HG02798 (cell line): ENCODE results near the gene UBASH3A.
"Not testable (repeated sequence)": the region's sequence is repeated elsewhere in the genome, so short reads cannot be mapped to it uniquely, and the experiment has no call there.

Experiments
- ATAC-seq: cut with Tn5 transposase; IDR thresholded peaks from one replicate; pipeline ENCODE4 v1.9.1; 2021; ENCODE audit warnings: mild to moderate bottlenecking; ENCODE audit not compliant: unreplicated experiment, poor library complexity

Gene UBASH3A

DNA sequence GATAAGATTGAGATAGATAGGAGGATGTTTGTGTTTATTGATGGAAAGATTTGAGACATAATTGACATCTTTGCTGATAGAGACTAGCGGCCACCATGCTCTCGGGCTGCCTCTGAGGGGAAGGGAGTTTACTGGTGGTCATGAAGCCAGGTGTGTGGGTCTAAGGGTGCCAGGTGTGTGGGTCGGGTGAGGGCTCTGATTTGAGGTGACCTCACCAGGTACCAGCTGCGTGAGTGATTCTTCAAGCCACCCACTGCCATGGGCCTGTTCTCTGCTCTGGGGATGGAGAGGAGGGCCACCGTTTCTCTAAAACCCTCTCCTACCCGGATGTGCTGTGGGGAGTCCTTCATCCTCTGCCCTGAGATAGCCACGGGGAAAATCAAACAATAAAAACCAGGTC, 3.2 kb downstream of the UBASH3A start:
- ATAC-seq, result no peak

DNA sequence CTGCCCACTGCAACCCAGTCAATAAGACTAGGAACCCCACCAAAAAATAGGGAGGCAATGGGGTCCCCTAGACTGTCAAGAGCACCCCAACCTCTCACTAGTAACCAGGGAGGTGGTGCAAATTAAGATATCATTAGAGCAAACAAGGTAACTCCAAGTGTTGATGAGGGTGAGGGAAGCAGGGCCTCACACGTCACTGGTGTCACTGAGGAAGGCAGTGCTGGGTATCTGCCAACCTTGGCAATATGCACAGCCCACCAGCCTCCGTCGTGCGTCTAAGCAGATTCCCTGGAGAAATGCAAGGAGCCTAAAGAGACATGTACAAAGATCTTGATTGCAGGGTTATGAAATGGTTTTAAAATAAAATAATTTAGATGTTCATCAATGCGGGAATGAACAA, 3.8 kb downstream of the UBASH3A start:
- ATAC-seq, result no peak

DNA sequence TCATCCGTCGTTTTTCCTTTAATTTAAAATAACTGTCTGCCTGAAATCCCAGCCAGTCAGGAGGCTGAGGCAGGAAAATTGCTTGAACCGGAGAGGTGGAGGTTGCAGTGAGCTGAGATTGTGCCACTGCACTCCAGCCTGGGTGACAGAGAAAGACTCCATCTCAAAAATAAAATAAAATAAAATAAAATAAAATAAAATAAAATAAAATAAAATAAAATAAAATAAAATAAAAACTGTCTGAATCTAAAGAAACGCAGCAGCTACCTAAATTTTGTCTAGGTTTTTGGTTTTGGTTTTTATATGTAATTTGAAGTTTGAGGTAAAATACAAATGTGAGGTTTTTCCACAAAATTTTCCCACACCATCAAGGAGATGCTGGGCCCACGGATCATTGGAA, 5.0 kb downstream of the UBASH3A start:
- not testable (repeated sequence) for ATAC-seq

DNA sequence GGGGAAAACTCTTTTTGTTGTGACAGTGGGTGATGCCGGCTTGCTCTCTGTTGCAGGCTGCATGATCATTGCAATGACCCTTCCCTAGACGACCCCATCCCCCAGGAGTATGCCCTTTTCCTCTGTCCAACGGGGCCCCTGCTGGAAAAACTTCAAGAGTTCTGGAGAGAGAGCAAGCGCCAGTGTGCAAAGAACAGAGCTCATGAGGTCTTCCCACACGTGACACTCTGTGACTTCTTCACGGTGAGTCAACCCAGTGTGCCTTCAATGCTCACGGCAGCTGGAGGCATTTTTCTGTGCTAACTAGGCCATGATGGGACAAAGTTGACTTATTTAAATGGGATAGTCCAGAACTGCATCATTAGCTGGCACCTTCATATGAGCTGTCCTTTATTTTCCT, 5.7 kb downstream of the UBASH3A start:
- ATAC-seq, result no peak

DNA sequence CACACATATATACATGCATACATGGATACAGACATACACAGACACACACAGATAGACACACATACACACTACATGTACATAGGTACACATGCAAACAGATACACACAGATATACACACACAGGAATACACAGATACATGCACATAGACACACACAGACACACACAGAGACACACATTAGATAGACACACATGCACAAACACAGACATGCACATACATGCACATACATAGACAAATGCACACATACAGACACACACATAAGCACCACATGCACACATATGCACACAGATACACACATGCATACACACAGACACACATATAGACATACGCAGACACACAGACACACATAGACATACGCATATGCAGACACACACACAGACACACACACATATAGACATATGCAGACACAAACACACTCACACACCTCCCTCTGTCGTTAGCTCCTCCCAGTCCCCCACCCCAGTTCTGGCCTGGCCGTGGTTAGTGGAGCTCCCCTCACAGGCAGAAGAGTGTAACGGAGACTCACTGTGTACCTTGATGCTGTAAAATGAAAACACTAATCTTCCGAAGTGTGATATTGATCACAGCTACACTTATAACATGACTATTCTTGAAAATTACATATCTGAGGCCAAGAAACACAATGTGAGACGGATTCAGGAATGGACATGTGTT, 7.6 kb downstream of the UBASH3A start:
- ATAC-seq, result no peak

DNA sequence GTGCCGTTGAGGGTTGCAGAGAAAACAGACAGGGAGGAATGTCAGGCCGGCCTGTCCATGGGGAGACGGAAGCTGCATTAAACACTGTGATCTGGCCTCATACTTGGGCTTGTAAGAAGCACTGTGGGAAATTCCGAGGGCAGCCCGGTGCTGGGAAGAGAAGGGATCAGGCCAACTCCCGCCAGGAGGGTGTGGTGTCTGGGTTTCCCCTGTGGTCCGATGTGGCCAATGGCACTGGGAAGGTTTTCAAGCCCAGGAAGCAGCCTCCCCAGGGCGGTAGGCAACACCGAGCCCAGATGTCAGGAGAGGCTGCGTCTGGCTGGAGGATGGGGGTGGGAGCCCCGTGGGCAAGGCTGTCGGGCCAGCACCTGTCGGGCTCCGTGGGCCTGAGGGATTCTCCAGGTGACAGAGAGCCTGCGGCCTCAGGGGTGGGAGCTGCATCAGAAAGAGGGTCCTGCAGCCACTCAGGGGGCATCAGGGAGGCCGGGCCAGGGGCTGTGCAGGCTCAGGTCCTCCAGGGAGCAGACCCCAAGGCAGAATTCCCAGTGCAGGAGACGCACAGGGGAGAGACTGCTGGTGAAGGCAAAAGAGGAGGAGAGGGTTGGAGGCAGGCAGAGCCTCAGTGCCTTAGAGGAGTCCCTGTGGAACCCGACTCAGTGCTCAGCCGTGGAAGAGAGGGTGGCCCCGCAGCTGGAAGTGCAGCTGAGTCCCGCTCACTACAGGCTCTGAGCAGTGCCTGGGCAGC, 8.4 kb downstream of the UBASH3A start:
- no peak for ATAC-seq

DNA sequence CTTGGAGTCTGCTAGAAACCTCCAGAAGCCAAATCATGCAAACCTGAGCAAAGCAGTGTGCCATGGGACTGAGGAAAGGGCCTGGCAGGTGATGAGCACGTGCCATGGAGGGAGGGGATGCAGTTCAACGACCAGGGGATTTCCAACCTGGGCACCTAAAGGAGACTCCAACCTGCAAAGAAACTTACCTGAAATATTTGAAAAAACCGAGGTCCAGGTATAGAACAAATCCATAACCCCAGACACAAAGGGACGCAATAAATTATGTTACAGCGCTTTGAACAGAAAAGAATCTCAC, 8.9 kb downstream of the UBASH3A start:
- no peak for ATAC-seq

DNA sequence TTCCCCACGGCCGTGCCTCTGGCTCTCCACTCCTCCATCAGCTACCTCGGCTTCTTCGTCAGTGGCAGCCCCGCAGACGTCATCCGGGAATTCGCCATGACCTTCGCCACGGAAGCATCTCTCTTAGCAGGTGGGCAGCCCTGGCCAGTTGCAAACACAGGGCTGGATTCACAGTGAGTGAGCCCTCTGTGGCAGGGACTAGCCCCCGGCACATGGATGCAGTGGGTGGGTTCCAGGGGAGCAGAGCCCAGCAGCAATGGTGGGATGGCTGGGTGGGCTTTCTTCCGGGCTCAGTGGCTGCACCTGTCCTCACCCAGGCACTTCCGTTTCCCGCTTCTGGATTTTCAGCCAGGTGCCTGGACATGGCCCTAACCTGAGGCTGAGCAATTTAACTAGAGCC, 9.4 kb downstream of the UBASH3A start:
- ATAC-seq, result no peak

DNA sequence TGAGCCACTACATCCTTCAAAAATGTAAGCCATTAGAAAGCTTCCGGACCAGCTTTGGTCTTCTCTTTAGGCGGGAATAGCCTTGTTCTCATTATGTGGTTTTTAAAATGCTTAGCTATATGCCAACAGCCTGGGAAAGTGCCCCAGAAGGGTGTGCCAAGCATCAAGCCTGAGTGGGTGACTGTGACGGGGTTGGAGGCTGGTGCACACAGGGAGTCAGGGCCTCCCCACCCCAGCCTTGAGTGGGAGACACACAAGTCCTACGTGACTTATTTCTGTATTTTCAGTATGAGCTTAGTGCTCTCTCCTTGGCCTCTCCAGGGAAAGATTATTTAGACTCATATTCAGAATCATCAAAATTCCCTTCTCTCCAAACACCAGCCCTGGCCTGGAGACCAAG, 9.8 kb downstream of the UBASH3A start:
- no peak for ATAC-seq

DNA sequence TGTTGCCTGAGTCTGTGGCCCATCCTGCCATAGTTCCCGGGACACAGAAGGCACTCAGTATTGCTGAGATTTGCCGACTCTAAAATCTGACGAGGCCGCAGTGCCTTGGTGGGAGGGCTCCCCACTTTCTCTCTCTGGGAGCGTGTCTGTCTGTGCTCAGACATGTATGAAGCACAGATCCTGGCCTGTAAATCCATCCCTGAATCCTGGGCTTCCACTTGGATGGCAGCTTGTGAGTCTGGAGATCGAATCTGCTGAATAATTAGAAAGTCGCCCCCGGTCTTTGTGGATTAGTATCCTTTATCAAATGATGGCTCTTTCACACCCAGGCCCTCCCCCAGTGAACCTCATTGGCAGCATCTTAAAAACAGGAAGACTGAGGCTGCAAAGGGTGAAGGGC, 10.4 kb downstream of the UBASH3A start:
- no peak for ATAC-seq

DNA sequence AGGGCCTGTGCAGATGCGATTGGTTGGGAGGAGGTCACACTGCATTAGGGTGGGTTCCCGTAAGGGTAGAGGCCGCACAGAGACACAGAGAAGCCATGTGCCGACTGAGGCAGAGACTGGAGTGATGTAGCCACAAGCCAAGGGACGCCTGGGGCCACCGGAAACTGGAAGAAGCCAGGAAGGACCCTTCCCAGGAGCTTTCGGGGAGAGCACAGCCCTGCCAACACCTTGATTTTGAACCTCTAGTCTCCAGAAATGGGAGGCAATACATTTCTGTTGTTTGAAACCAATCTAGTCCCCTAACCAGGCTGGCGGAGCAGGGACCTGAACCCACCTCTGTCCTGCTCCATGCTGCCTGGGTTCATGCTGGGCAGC, 10.8 kb downstream of the UBASH3A start:
- no peak for ATAC-seq

DNA sequence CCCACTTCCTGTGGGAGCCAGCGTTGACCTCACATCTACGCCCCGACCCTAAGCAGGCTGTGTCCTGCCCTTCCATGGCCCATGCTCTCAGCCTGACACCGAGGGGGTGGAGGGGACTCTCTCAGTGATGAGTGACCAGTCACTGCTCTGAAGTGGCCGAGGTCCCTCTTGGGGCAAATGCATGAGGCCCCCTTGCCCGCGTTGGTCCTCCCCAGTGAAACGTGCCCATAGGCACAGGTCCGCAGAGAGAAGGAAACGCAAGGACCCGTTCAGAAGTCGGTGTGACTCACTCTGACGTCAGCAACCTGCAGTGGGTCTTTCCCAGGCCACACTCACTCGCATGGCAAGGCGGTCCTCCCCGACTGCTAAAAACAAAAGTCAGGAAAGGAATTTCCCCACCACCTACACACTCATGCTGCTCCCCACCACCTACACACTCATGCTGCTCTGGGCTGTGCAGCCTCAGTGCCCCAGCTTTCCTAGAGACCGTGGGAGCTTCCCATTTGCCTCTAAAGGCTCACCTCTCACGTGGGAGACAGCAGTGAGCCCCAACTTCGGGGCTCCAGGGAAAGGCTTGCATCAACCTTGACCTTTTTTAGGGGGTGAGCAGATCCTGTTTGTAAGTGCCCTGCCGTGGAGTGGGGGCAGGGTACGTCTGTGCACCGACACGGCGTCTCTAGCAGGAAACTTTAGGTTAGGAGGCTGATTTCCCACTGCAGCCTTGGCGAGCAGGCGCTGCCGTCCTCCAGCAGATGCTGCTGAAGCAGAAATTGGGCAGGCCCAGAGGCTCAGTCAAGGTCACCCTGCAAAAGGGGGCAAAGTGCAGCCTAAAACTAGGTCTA, 11.4 kb downstream of the UBASH3A start:
- ATAC-seq, result peak; percentile 78

DNA sequence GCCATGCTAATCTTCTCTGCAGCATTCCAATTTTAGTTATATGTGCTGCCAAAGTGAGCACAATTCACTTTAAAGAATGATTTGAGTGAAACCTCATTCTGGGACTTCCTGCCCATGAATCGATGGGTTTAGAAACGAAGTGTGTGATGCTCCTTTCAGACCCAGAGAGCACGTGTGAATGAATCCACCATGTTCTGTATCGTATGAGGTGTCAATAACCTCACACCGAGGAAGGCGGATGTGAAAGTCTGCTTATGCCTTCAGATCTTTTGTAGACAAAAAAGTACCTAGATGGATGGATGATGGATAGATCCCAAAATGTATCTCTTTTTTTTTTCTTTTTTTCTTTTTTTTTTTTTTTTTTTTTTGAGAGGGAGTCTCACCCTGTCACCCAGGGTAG, 13.8 kb downstream of the UBASH3A start:
- ATAC-seq, result no peak

DNA sequence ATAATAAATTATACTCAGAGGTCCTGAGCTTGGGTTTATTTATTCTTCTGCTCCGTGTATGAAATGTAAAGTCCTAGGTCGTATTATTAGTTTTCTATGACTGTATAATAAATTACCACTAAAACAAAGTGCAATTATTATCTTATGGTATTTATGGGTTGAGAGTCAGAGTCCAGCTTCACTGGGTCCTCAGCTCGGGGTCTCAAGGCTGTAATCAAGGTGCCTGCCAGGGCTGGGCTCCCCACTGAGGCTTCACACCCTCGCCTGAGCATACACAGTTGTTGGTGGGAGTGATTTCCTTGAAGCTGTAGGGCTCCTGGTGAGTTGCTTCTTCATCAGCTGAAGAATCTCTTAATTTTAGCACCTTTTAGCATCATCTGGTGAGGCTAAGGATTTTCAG, 15.2 kb downstream of the UBASH3A start:
- no peak for ATAC-seq

DNA sequence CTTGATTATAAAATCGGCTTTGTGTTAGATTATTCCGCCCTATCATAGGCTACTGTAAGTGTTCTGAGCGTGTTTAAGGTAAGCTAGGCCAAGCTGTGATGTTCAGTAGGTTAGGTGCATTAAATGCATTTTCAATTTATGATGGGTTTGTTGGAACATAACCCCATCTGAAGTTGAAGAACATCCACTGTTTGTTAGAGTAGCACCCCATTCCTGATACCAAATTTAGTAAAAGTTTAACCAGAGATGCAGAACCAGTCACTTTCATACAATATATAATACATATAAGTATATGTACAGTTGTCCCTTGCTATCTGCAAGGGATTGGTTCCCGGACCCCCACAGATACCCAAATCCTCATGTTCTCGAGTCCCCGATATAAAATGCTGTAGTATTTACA, 16.1 kb downstream of the UBASH3A start:
- ATAC-seq, result no peak

DNA sequence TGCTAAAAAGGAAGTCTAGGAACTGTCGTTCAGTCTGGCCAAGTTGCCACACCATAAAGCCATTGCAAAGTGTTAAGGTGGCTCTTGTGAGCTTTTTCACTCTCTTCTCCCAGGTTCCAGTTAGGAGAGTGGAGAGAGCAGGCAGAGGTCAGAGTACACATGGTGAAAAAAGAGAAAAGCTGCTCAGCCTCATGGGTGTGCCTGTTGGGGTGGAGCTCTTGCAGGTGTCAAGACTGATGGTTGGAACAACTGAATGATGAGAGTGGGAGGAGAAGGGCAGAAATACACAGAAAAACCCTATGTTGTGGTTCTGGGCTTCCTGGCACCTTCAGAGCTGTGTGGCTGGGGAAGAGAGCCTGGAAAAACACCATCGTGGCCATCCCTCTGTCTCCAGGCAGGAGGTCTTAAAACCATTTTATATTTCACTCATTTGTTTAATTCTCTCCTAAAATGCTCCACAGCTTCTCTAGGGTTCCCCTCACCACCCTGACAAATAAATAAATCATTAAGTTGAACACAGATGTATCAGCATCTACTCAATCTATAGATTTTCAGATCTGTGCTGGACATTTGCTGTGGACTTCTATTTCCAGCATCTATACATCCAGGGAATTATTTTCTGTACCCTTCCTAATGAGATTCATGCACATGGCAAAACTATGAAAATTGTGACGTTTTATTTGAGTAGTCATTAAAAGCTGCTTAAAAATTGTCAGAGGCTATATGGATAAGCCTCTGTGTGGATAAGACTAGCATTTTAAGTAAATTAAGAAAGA, 17.5 kb downstream of the UBASH3A start:
- ATAC-seq, result no peak

DNA sequence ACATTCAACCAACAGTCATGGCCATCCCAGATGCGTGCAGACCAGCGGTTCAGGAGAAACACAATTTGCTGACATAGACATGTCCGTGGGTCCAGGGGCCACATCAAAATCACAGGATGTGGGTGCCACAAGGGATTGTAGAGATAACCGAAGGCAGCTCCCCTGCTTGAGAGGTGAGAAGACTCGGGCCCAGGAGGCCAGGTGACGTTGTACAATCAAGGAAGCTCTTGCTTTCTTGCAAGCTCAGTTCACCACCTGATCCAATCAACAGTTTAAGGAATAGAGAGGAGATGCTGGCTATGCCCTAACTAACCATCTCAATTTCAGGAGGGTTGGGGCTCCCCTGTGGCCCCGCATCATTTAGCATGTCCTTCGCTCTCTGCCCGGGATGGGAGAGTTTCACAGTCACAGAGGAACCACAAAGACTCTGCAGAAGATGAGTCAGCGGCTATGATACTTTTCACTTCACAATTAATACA, 19.5 kb downstream of the UBASH3A start:
- ATAC-seq, result peak; percentile 53

DNA sequence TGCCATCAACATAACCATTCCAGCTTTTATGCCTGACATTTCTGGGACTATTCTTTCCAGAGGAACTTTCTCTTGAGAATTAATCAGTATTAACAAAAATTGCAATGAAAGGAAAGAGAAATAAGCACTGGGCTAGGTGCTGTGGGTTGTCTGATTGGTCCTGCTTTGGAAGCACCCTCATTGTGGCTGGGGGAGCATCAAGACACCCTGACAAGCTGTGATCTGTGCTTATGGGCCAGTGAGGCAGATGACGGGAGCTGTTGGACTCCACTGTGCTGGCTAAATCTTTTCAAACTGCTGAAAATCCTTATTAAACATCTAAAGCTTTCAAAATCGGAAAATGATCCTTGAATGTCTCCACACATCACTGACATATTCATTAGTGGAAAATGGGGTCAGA, 20.0 kb downstream of the UBASH3A start:
- ATAC-seq, result no peak

DNA sequence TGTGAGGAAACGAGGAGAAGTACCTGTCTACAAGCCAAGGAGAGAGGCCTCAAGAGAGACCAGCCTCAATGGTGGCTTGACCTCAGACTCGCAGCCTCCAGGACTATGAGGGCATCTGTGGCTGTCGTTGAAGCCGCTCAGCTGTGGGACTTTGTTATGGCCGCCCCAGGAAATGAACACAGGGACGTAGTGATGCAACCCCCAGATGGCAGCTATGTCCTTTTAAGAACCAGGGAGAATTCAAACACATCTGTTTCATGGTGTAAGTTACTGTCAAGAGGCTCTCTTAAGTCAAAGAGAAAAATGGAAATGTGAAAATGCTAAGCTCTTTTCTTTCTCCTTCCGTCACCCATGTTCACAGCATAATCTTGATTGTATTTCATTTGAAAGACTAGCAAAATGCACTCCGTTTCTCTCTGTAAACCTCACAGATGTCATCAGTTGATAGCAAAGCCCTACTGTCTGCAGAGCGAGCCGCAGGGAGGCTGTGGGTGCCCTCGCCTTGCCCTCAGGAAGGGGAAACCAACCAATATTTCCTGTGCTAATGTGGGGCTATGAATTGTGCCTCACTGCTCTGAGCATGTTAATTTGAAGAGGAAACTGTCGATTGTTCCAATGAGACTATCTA, 21.3 kb downstream of the UBASH3A start:
- no peak for ATAC-seq

DNA sequence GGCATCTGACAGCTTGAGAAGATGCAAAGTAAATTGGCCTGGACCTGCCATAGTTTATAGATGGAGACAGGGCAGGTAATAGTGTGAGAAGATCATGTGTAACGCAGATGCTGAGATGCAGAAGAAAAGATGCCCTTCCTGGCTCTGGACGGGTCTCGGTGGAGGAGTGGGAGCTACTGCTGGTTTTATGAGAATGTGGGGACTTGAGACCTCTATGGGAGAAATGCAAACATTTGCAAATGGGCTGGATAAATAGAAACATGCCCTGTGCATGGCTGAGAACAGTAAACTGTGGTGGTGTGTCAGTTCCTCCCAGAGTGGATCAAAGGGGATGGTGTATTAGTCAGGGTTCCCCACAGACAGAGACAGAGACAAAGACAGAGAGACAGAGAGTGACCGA, 21.9 kb downstream of the UBASH3A start:
- no peak for ATAC-seq
